Panc1 (cell line): ENCODE measurements around the gene FAM120B. TPM values are rescaled to one million over a fixed set of nuclear protein-coding genes. Genes with fewer than 3 reads are reported as not detected.
"Not testable (repeated sequence)": the region's sequence is repeated elsewhere in the genome, so short reads cannot be mapped to it uniquely, and the experiment has no call there.

Experiments used
- ATAC-seq: fragments of 200-7000 bp; cut with Tn5 transposase; 2 replicates; pipeline ENCODE4 v1.9.1; 2020; ENCODE audit warnings: mild to moderate bottlenecking, moderate library complexity
- BruUV-seq: library from RNA; stranded (reverse); fragments of 400-500 nt; replicated peaks from 2 replicates; lab custom pipeline; 2021; lab: Mats Ljungman, UMichigan
- CTCF ChIA-PET: fragments of 300-600 bp; sonication (Branson Sonifier 250); formaldehyde crosslinking; loops from one replicate; lab custom pipeline; 2022; ENCODE audit warnings: antibody characterized with exemption; lab: Charles Lee
- POLR2A ChIA-PET: fragments of 300-600 bp; sonication (Branson Sonifier 250); formaldehyde crosslinking; loops from one replicate; lab custom pipeline; 2022; ENCODE audit warnings: antibody characterized with exemption; lab: Charles Lee
- DNase-seq: peaks from one replicate; pipeline ENCODE4 v3.0.0-alpha.2; 2010; ENCODE audit warnings: low read depth, low spot score
- H3K27ac ChIP-seq: 2 replicates; pipeline ENCODE4 v1.5.1; 2011; ENCODE audit warnings: mild to moderate bottlenecking, low read length, inconsistent platforms
- H3K27me3 ChIP-seq: fragments of 200-500 bp; sonication (Bioruptor generic); 2 replicates; pipeline ENCODE4 v1.6.0; 2014; ENCODE audit warnings: low read length, inconsistent platforms; ENCODE audit not compliant: control insufficient read depth, insufficient read depth
- H3K36me3 ChIP-seq: fragments of 200-500 bp; sonication (Bioruptor generic); 2 replicates; pipeline ENCODE4 v1.5.1; 2014; ENCODE audit warnings: inconsistent platforms, mild to moderate bottlenecking, low read length, moderate library complexity; ENCODE audit not compliant: control insufficient read depth, insufficient read depth
- H3K4me1 ChIP-seq: 2 replicates; pipeline ENCODE4 v1.5.1; 2011; ENCODE audit warnings: inconsistent platforms, mild to moderate bottlenecking, low read length, moderate library complexity; ENCODE audit not compliant: control insufficient read depth, insufficient read depth
- H3K4me3 ChIP-seq, 2 experiments: 2 replicates each; pipeline ENCODE4 v1.5.1; 2011 to 2012; ENCODE audit warnings: low read depth in 2 of 2, low read length in 2 of 2, mild to moderate bottlenecking in 2 of 2, inconsistent platforms in 1 of 2, moderate library complexity in 1 of 2
- H3K9me3 ChIP-seq: fragments of 200-500 bp; sonication (Bioruptor generic); 2 replicates; pipeline ENCODE4 v1.5.1; 2014; ENCODE audit warnings: low read depth, mild to moderate bottlenecking, inconsistent platforms, low read length, moderate library complexity; ENCODE audit not compliant: control insufficient read depth, insufficient read depth
- POLR2AphosphoS5 ChIP-seq: IDR thresholded peaks from 2 replicates; pipeline ENCODE4 v1.6.1; 2012; ENCODE audit warnings: mild to moderate bottlenecking, low read depth, low read length, moderate library complexity
- SIN3A ChIP-seq: IDR thresholded peaks from 2 replicates; pipeline ENCODE4 v1.6.1; 2012; ENCODE audit warnings: low read depth, mild to moderate bottlenecking, low read length, moderate library complexity, borderline replicate concordance; ENCODE audit not compliant: insufficient read depth
- TCF7L2 ChIP-seq: IDR thresholded peaks from 2 replicates; pipeline ENCODE4 v1.6.1; 2011; ENCODE audit warnings: mild to moderate bottlenecking, low read depth, low read length, inconsistent platforms
- in situ Hi-C: cut with HindIII; loops from 2 replicates; pipeline ENCODE4 v1.10.0; 2016; ENCODE audit warnings: low sequenced_read_pairs, low pct_unique_long_range_greater_than_20kb
- intact Hi-C: fragments of 100-400 bp; cut with micrococcal nuclease; formaldehyde crosslinking; loops from one replicate; pipeline ENCODE4 v1.10.0; 2022; ENCODE audit not compliant: unreplicated experiment
- total RNA-seq: library from RNA; stranded (reverse); gene quantifications from one replicate; pipeline ENCODE4 v1.2.1, GENCODE V29; 2021; ENCODE audit not compliant: unreplicated experiment
- TF ChIP-seq, protein P1 (sequence below), 2 experiments: IDR thresholded peaks; 2 replicates each; pipeline ENCODE4 v1.6.1; 2011 to 2012; ENCODE audit warnings: low read depth in 2 of 2, control low read depth in 1 of 2, low read length in 1 of 2, mild to moderate bottlenecking in 1 of 2, moderate library complexity in 1 of 2; ENCODE audit not compliant: insufficient read depth in 1 of 2
- TF ChIP-seq, protein P2 (sequence below): fragments of 450-650 bp; IDR thresholded peaks from 2 replicates; pipeline ENCODE4 v1.5.1; 2017; ENCODE audit warnings: mild to moderate bottlenecking

The FAM120B gene
- total RNA-seq, 1 experiment from 2014 or later: 38.0 TPM

DNA sequence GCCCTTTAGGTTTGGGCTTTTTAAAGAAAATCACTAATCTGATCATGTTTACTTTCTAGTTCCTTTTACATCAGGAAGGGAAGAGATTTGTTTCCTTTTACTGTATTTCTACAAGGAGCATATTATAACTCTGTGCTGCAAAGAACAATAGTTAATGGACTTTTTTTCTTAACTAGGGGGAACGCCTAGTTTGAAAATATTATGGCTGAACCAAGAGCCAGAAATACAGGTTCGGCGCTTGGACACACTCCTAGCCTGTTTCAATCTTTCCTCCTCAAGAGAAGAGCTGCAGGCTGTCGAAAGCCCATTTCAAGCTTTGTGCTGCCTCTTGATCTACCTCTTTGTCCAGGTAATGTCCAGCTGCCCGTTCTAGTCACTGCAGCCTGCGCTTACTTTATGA lies 41.4 kb downstream of the FAM120B start:
- DNase-seq (no peak), ATAC-seq (no peak)
- in situ Hi-C loops: no loop called here
- peaks cover 8% of the 10 kb centered on the region; the same call in 1 of the 2 replicates for H3K9me3 ChIP-seq
- H3K36me3 ChIP-seq: no peaks in the 10 kb centered on the region
- TF ChIP-seq, protein P1, sequence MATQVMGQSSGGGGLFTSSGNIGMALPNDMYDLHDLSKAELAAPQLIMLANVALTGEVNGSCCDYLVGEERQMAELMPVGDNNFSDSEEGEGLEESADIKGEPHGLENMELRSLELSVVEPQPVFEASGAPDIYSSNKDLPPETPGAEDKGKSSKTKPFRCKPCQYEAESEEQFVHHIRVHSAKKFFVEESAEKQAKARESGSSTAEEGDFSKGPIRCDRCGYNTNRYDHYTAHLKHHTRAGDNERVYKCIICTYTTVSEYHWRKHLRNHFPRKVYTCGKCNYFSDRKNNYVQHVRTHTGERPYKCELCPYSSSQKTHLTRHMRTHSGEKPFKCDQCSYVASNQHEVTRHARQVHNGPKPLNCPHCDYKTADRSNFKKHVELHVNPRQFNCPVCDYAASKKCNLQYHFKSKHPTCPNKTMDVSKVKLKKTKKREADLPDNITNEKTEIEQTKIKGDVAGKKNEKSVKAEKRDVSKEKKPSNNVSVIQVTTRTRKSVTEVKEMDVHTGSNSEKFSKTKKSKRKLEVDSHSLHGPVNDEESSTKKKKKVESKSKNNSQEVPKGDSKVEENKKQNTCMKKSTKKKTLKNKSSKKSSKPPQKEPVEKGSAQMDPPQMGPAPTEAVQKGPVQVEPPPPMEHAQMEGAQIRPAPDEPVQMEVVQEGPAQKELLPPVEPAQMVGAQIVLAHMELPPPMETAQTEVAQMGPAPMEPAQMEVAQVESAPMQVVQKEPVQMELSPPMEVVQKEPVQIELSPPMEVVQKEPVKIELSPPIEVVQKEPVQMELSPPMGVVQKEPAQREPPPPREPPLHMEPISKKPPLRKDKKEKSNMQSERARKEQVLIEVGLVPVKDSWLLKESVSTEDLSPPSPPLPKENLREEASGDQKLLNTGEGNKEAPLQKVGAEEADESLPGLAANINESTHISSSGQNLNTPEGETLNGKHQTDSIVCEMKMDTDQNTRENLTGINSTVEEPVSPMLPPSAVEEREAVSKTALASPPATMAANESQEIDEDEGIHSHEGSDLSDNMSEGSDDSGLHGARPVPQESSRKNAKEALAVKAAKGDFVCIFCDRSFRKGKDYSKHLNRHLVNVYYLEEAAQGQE (IDR thresholded peaks at IDR 0.05; ENCODE audit: insufficient read depth in 1 of 2, low read depth in 2 of 2, low read length in 1 of 2): no peak
- TF ChIP-seq POLR2AphosphoS5 (no peak), SIN3A (no peak), TCF7L2 (no peak)
- TF ChIP-seq, protein P2, sequence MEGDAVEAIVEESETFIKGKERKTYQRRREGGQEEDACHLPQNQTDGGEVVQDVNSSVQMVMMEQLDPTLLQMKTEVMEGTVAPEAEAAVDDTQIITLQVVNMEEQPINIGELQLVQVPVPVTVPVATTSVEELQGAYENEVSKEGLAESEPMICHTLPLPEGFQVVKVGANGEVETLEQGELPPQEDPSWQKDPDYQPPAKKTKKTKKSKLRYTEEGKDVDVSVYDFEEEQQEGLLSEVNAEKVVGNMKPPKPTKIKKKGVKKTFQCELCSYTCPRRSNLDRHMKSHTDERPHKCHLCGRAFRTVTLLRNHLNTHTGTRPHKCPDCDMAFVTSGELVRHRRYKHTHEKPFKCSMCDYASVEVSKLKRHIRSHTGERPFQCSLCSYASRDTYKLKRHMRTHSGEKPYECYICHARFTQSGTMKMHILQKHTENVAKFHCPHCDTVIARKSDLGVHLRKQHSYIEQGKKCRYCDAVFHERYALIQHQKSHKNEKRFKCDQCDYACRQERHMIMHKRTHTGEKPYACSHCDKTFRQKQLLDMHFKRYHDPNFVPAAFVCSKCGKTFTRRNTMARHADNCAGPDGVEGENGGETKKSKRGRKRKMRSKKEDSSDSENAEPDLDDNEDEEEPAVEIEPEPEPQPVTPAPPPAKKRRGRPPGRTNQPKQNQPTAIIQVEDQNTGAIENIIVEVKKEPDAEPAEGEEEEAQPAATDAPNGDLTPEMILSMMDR: no peak
- ChIA-PET CTCF (no interaction called here), POLR2A (no interaction called here)
- H3K4me1 ChIP-seq: peaks cover 14% of the 10 kb centered on the region
- H3K4me3 ChIP-seq: no peak overlapping the region
- no peak overlapping the region for H3K27ac ChIP-seq
- no peaks in the 10 kb centered on the region for H3K27me3 ChIP-seq
- intact Hi-C loops: no loop called here
- no TSS peak for BruUV-seq

DNA sequence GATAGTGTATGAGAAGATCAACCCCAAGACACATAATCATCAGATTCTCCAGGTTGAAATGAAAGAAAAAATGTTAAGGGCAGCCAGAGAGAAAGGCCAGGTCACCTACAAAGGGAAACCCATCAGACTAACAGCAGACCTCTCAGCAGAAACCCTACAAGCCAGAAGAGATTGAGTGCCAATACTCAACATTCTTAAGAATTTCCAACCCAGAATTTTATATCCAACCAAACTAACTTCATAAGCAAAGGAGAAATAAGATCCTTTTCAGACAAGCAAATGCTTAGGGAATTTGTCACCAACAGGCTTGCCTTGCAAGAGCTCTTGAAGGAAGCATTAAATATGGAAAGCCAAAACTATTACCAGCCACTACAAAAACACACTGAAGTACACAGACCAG lies 44.9 kb downstream of the FAM120B start:
- BruUV-seq, H3K27ac ChIP-seq, intact Hi-C loops, H3K9me3 ChIP-seq, H3K27me3 ChIP-seq, in situ Hi-C loops, H3K36me3 ChIP-seq, POLR2A ChIA-PET, ATAC-seq, CTCF ChIA-PET, DNase-seq, H3K4me3 ChIP-seq, H3K4me1 ChIP-seq: not testable (repeated sequence)

DNA sequence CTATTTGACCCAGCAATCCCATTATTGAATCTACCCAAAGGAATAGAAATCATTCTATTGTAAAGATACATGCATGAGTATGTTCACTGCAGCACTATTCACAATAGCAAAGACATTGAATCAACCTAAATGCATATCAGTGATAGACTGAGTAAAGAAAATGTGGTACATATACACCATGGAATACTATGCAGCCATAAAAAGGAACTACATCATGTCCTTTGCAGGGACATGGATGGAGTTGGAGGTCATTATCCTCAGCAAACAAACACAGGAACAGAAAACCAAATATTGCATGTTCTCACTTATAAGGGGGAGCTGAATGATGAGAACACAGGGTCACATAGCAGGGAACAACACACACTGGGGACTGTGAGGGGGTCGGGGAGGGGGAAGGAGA lies 48.6 kb downstream of the FAM120B start:
- H3K27ac ChIP-seq, POLR2A ChIA-PET, H3K9me3 ChIP-seq, DNase-seq, BruUV-seq, H3K4me3 ChIP-seq, CTCF ChIA-PET, H3K36me3 ChIP-seq, ATAC-seq, H3K4me1 ChIP-seq, intact Hi-C loops, in situ Hi-C loops, H3K27me3 ChIP-seq: not testable (repeated sequence)
